Naive thymus-derived CD4-positive, alpha-beta T cell (primary cell): ENCODE measurements around the gene TNFSF4. TPM values are rescaled to one million over a fixed set of nuclear protein-coding genes. Genes with fewer than 3 reads are reported as not detected.
A peak's percentile ranks its signal among the peaks of the same experiment; 100 is the strongest.

Source experiments
- ATAC-seq: fragments of 150-1000 bp; cut with Tn5 transposase; 2 replicates; pipeline ENCODE4 v1.10.0; 2021; ENCODE audit warnings: mild to moderate bottlenecking, moderate library complexity
- CTCF ChIA-PET: fragments of 350-600 bp; sonication (Branson Sonifier 250); formaldehyde crosslinking; loops from one replicate; lab custom pipeline; 2021; ENCODE audit warnings: antibody characterized with exemption; lab: Charles Lee
- POLR2A ChIA-PET: fragments of 350-600 bp; sonication (Branson Sonifier 250); formaldehyde crosslinking; loops from one replicate; lab custom pipeline; 2021; ENCODE audit warnings: antibody characterized with exemption, inconsistent platforms; lab: Charles Lee
- DNase-seq, 9 donors: peaks; one replicate each; pipeline versions ENCODE4 v3.0.0 to v3.0.0-alpha.2; 2020 to 2022; ENCODE audit warnings: mixed read lengths in 1 of 9
- H3K27ac ChIP-seq: one replicate; pipeline ENCODE4 v1.7.0; 2013; ENCODE audit warnings: mild to moderate bottlenecking, low read depth, low read length, moderate library complexity
- H3K27me3 ChIP-seq, 2 donors: one replicate each; pipeline ENCODE4 v1.7.0; 2013; ENCODE audit warnings: low read length in 2 of 2, mild to moderate bottlenecking in 2 of 2, moderate library complexity in 2 of 2; ENCODE audit not compliant: control insufficient read depth in 2 of 2, insufficient read depth in 2 of 2
- H3K36me3 ChIP-seq, 3 experiments: 1 replicate in 2 of 3; 2 replicates in 1 of 3; pipeline ENCODE4 v1.7.0; 2013; ENCODE audit warnings: low read length in 3 of 3, mild to moderate bottlenecking in 3 of 3, moderate library complexity in 1 of 3; ENCODE audit not compliant: insufficient read depth in 3 of 3, control insufficient read depth in 2 of 3
- H3K4me1 ChIP-seq, 2 donors: one replicate each; pipeline ENCODE4 v1.7.0; 2013; ENCODE audit warnings: low read length in 2 of 2, mild to moderate bottlenecking in 2 of 2, moderate library complexity in 1 of 2; ENCODE audit not compliant: control insufficient read depth in 2 of 2, insufficient read depth in 2 of 2
- H3K4me3 ChIP-seq: 2 replicates; pipeline ENCODE4 v1.7.0; 2013; ENCODE audit warnings: mild to moderate bottlenecking, low read length
- H3K9me3 ChIP-seq, 3 experiments: 1 replicate in 2 of 3; 2 replicates in 1 of 3; pipeline ENCODE4 v1.7.0; 2013; ENCODE audit warnings: low read length in 3 of 3; ENCODE audit not compliant: control insufficient read depth in 2 of 3
- H3K27ac Mint-ChIP-seq, 9 donors: one replicate each; pipeline ENCODE4 v1.8.0; 2020 to 2022; ENCODE audit warnings: mixed read lengths in 9 of 9, mild to moderate bottlenecking in 8 of 9, moderate library complexity in 5 of 9, inconsistent platforms in 2 of 9
- H3K27me3 Mint-ChIP-seq, 5 donors: one replicate each; pipeline ENCODE4 v1.8.0; 2021 to 2022; ENCODE audit warnings: mixed read lengths in 5 of 5, mild to moderate bottlenecking in 1 of 5
- H3K36me3 Mint-ChIP-seq, 5 donors: one replicate each; pipeline ENCODE4 v1.8.0; 2020 to 2022; ENCODE audit warnings: mixed read lengths in 5 of 5, mild to moderate bottlenecking in 3 of 5, inconsistent platforms in 1 of 5
- H3K4me1 Mint-ChIP-seq, 7 donors: one replicate each; pipeline ENCODE4 v1.8.0; 2020 to 2022; ENCODE audit warnings: mixed read lengths in 7 of 7, mild to moderate bottlenecking in 3 of 7, inconsistent platforms in 1 of 7
- H3K4me3 Mint-ChIP-seq, 10 donors: one replicate each; pipeline ENCODE4 v1.8.0; 2020 to 2022; ENCODE audit warnings: mild to moderate bottlenecking in 10 of 10, mixed read lengths in 10 of 10, moderate library complexity in 6 of 10, inconsistent platforms in 2 of 10
- H3K9me3 Mint-ChIP-seq, 11 donors: one replicate each; pipeline ENCODE4 v1.8.0; 2020 to 2022; ENCODE audit warnings: mixed read lengths in 11 of 11, mild to moderate bottlenecking in 4 of 11, inconsistent platforms in 1 of 11, moderate library complexity in 1 of 11
- intact Hi-C, 2 donors: fragments of 100-400 bp; cut with micrococcal nuclease; formaldehyde crosslinking; loops; one replicate each; pipeline ENCODE4 v1.15.1; 2023
- polyA plus RNA-seq, 2 donors: library from polyadenylated mRNA; unstranded; fragments of 300-500 nt; fragmentation: Illumina TruSeq; gene quantifications; one replicate each; pipeline ENCODE4 v1.2.3, GENCODE V29; 2021
- total RNA-seq, 6 experiments: library from RNA in 5 of 6; stranded (reverse) in 5 of 6; gene quantifications; 1 replicate in 5 of 6; 2 replicates in 1 of 6; pipeline ENCODE4 v1.2.3 and lab custom pipeline; 2021 to 2026

TNFSF4 gene
- total and polyA plus RNA-seq, 7 experiments from 2014 or later, result 0.08 to 2.3 (median 1.7) TPM

DNA sequence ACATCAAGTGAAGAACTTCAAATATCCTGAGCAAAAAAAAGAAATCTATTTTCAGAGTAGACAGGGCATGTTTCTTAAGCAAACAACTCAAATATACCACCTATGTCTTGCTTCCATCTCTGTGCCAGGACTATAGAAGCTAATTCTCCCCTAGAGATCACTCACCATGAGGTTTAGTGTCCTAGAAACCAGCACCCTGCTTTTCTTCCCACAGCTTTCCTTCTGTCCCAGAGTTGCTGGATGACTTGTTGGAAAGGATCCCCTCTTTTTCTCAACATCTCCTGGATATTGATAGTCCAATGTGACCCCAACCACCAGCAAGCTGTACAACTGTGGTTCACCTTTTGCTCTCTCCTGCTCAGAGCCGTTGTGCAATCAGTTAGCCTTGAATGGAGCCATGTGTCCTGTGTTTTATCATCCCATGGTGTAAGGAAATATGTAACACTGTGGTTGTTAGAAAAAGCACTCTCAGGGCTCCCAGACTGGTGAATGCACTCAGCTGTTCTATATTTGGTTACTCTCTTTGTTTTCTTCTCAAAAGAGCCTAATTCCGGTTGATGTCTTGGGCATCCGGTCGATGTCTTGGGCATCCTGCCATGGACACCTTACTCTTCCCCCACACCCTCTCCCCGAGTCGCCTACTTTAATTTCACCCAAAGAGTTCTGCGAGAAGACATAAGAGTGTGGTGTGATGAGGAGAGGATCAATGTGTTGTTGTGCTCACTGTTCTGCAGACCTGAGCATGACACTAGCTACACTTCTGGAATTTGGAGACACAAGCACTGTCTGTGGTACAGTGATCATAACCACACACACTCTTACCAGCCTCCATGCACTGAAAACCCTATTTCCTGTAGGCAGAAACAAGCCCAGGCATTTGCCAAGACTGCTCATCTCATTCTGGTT lies 1.7 kb downstream of the TNFSF4 start:
- no peaks in the 10 kb centered on the region for H3K36me3 Mint-ChIP-seq
- Histone ChIP-seq H3K9me3 (no peaks in the 10 kb centered on the region), H3K27me3 (no peaks in the 10 kb centered on the region), H3K36me3 (no peaks in the 10 kb centered on the region), H3K4me3 (peak overlapping the region; percentile 7), H3K27ac (peak overlapping the region; percentile 49), H3K4me1 (peaks cover 32 to 37% of the 10 kb centered on the region in 2 donors)
- H3K4me1 Mint-ChIP-seq, result peaks cover 32 to 57% (median 51%) of the 10 kb centered on the region in 7 donors
- ChIA-PET POLR2A (interaction anchor here (0.6 to 2.2 kb wide), 8 partner anchors 377 to 673 kb away, joined by 3 to 11 read pairs (median 3); partner anchors contain the start of genes SUCO and ZBTB37), CTCF (interaction anchor here (10.3 kb wide), 1 partner anchor 462 kb away, joined by 152 read pairs; no protein-coding TSS in a partner anchor)
- no peaks in the 10 kb centered on the region for H3K9me3 Mint-ChIP-seq
- intact Hi-C loops, result loop anchor here in 1 of 2 donors (5.0 kb wide), 1 partner anchor 617 kb away; the partner anchor contains the start of genes CENPL and DARS2
- H3K27ac Mint-ChIP-seq, result peak overlapping the region; percentile 60 to 99 (median 93)
- peaks cover 0 to 36% (median 0%) of the 10 kb centered on the region in 5 donors for H3K27me3 Mint-ChIP-seq
- DNase-seq (peak in 6 of 9 donors; percentile 38 to 64 (median 62)), ATAC-seq (peak; percentile 83)
- H3K4me3 Mint-ChIP-seq, result peak overlapping the region; percentile 69 to 87 (median 80)

DNA sequence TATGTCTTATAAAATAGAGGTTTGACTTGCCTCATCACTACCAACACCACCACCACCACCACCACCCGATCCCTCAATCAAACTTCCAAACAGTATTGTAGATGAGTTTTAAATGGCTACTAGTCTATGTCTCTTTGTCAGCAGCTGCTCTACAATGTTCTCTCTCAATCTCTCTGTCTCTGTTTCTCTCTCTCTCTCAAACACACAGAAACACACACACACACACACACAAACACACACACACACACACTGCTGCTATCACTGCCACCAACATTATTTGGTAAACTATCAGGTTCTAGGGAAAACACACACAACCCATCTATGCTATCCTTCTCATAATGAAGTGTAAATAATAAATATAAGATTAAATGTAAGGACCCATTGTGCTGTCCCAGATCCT lies 2.4 kb downstream of the TNFSF4 start:
- Histone ChIP-seq H3K4me1 (peaks cover 32 to 37% of the 10 kb centered on the region in 2 donors), H3K9me3 (no peaks in the 10 kb centered on the region), H3K27me3 (no peaks in the 10 kb centered on the region), H3K27ac (peak overlapping the region; percentile 43), H3K4me3 (no peak overlapping the region), H3K36me3 (no peaks in the 10 kb centered on the region)
- DNase-seq, result no peak
- peak overlapping the region in 8 of 9 donors; percentile 55 to 99 (median 89) for H3K27ac Mint-ChIP-seq
- H3K27me3 Mint-ChIP-seq, result peaks cover 0 to 33% (median 0%) of the 10 kb centered on the region in 5 donors
- H3K4me1 Mint-ChIP-seq, result peaks cover 28 to 54% (median 48%) of the 10 kb centered on the region in 7 donors
- peak overlapping the region in 9 of 10 donors; percentile 9 to 85 (median 52) for H3K4me3 Mint-ChIP-seq
- ChIA-PET CTCF (interaction anchor here (1.0 to 10.3 kb wide), 3 partner anchors 335 to 461 kb away, joined by 3 to 152 read pairs (median 42); no protein-coding TSS in a partner anchor), POLR2A (interaction anchor here (1.1 to 2.2 kb wide), 5 partner anchors 377 to 459 kb away, joined by 3 to 11 read pairs (median 4); no protein-coding TSS in a partner anchor)
- ATAC-seq, result no peak
- intact Hi-C loops, result loop anchor here in 1 of 2 donors (5.0 kb wide), 1 partner anchor 618 kb away; the partner anchor contains the start of genes CENPL and DARS2
- no peaks in the 10 kb centered on the region for H3K36me3 Mint-ChIP-seq
- no peaks in the 10 kb centered on the region for H3K9me3 Mint-ChIP-seq

DNA sequence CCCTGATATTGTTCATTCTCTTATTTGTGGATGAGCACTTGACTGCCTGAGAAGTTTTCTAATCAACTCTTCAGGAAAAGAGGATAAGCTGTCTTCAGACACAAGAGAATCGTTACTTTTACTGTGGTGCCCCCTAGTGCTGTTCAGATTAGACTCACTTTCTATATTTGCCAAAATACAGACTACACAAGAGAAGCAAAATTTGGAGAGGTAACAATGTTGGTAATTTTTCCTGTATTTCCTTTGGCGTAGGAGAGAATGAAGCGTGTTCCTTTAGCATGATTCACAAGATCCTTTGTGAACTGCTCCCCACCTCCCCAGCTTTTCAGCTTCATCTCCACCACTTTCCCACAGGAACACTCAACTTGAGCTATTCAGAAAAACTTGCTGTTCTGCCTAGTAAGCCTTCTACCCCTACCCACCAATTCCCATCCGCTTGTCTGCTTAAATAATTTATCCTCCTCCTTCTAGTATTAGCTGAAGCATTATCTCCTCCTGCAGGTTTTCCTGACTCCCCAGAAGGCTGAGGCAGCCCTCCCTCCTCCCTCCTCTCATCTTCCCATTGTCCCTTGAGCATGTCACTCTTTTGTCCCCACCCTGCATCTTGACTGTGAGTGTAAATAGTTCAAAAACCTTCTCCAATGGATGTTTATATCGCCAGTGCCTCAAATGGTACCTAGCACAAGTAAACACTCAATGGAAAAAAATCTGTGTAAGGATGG lies 4.5 kb downstream of the TNFSF4 start:
- Mint-ChIP-seq H3K27ac (peak overlapping the region in 7 of 9 donors; percentile 1 to 99 (median 43)), H3K4me1 (peaks cover 28 to 52% (median 46%) of the 10 kb centered on the region in 7 donors), H3K9me3 (no peaks in the 10 kb centered on the region), H3K36me3 (peaks cover 0 to 6% (median 0%) of the 10 kb centered on the region in 5 donors), H3K27me3 (peaks cover 0 to 31% (median 0%) of the 10 kb centered on the region in 5 donors), H3K4me3 (peak overlapping the region in 1 of 10 donors; percentile 26)
- ChIA-PET CTCF (interaction anchor here (0.7 to 10.3 kb wide), 7 partner anchors 10 to 459 kb away, joined by 3 to 152 read pairs (median 6); no protein-coding TSS in a partner anchor), POLR2A (interaction anchor here (0.7 to 0.8 kb wide), 2 partner anchors 318 to 457 kb away, joined by 3 to 4 read pairs; no protein-coding TSS in a partner anchor)
- no peak overlapping the region for H3K27ac ChIP-seq
- no peaks in the 10 kb centered on the region for H3K9me3 ChIP-seq
- no peak overlapping the region for H3K4me3 ChIP-seq
- no peak for ATAC-seq
- H3K4me1 ChIP-seq, result peaks cover 32 to 37% of the 10 kb centered on the region in 2 donors
- H3K27me3 ChIP-seq, result no peaks in the 10 kb centered on the region
- no peaks in the 10 kb centered on the region for H3K36me3 ChIP-seq
- peak in 1 of 9 donors; percentile 8 for DNase-seq
- intact Hi-C loops, result loop anchor here (1.0 kb wide), 2 partner anchors 376 to 457 kb away; no protein-coding TSS in a partner anchor

DNA sequence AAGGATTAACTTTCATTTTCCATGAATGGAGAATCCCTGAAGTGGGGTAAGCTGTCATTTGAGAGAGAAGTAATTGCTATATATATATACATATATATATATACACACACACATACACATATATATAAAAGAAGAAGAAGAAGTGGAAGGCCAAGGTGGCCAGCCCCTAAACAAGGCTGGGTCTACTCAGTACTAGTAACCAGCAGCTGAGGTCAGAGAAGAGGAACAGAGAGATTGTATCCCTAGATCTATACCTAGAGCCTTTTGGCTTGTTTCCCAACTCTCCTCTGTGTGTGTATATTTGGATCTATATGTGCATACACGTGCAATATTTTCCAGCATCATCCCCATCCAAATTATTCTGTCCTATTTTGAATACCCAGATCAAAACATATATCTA lies 5.2 kb downstream of the TNFSF4 start:
- H3K4me1 ChIP-seq, result peaks cover 30 to 35% of the 10 kb centered on the region in 2 donors
- ATAC-seq (no peak), DNase-seq (no peak)
- H3K27me3 ChIP-seq, result no peaks in the 10 kb centered on the region
- no peak overlapping the region for H3K27ac ChIP-seq
- no peaks in the 10 kb centered on the region for H3K36me3 ChIP-seq
- Mint-ChIP-seq H3K4me3 (no peak overlapping the region), H3K9me3 (no peaks in the 10 kb centered on the region), H3K4me1 (peaks cover 22 to 46% (median 40%) of the 10 kb centered on the region in 7 donors), H3K27me3 (peaks cover 0 to 29% (median 0%) of the 10 kb centered on the region in 5 donors), H3K27ac (peak overlapping the region in 4 of 9 donors; percentile 29 to 99 (median 50)), H3K36me3 (peaks cover 0 to 9% (median 0%) of the 10 kb centered on the region in 5 donors)
- no peak overlapping the region for H3K4me3 ChIP-seq
- ChIA-PET CTCF (interaction anchor here (0.7 to 10.3 kb wide), 8 partner anchors 10 to 459 kb away, joined by 3 to 152 read pairs (median 5); no protein-coding TSS in a partner anchor), POLR2A (no interaction called here)
- intact Hi-C loops, result loop anchor here (1.0 kb wide), 2 partner anchors 376 to 457 kb away; no protein-coding TSS in a partner anchor
- no peaks in the 10 kb centered on the region for H3K9me3 ChIP-seq

DNA sequence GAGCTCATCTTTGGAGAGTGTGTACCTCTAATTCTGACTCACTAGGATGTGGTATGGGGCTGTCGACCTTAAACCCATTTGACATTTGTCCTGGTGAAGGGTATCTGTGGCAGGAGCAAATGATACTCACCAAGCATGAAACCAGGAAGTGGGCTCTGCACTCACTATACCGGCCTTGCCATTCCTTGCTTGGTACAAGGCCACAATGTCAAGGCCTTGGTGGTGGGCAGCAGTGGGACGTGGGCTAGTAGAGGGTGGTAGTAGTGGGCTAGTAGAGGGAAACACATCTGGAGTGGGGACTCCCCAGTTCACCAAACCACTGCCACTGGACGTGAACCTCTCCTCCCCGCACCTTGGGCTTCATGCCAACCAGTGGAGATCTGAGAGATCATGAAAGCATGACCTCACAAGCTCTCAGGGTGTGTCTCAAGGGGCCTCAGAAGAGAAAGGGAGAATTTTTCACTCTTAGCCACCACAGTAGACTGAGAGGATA lies 11.5 kb downstream of the TNFSF4 start:
- Histone ChIP-seq H3K4me3 (no peak overlapping the region), H3K27ac (no peak overlapping the region), H3K9me3 (no peaks in the 10 kb centered on the region), H3K4me1 (peaks cover 0 to 10% of the 10 kb centered on the region in 2 donors), H3K36me3 (no peaks in the 10 kb centered on the region), H3K27me3 (no peaks in the 10 kb centered on the region)
- ATAC-seq (no peak), DNase-seq (peak in 1 of 9 donors; percentile 36)
- Mint-ChIP-seq H3K4me3 (no peak overlapping the region), H3K9me3 (no peaks in the 10 kb centered on the region), H3K4me1 (peaks cover 0 to 15% (median 5%) of the 10 kb centered on the region in 7 donors), H3K27ac (no peak overlapping the region), H3K27me3 (peaks cover 0 to 18% (median 0%) of the 10 kb centered on the region in 5 donors), H3K36me3 (peaks cover 2 to 10% (median 3%) of the 10 kb centered on the region in 5 donors)
- intact Hi-C loops, result no loop called here
- ChIA-PET CTCF (no interaction called here), POLR2A (no interaction called here)
